GM10847 (cell line): ENCODE measurements around the gene JUN.

Experiments
- POLR2A ChIP-seq: IDR thresholded peaks from 2 replicates; pipeline ENCODE4 v1.6.1; 2011; ENCODE audit not compliant: insufficient read length; ENCODE audit errors: extremely low read depth

JUN gene

DNA sequence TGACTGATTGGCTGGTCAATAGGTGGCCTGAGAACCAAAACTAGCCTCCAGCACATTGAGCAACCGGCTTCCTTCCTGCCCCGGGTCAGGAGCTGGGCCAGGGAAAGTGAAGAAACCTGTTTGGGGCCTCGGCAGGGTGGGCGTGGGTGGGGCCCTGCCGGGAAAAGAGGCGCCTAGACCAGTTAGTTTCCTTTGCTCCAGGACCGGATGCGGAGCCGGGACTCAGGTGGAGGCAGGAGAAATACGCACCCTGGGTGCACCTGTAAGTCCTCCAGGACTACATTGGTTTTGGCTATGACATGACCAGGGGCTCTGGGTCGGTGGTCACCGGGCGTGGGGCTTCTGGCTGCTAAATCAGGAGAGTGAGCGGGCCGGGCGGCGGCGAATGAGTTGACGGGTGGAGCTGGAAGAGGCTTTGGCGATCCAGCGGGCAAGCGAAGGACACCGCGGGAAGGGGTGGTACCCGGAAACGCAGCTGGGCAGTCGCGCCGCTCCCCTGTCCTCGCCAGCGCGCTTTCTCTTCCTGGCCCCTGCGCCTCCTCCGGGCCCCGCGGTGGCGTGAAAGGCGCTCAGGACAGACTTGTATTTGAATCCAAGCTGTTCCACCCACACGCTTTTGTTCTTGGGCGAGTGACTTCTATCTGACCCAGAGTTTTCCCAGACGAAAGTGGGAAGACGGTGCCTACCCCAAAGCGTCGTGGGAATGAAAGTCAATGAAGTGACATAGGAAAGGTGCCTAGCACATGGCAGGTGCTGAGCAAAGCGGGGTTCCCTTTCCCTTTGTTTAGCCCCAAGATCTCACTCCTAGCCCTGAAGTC, 30.6 kb upstream of the JUN start:
- no peak for TF ChIP-seq POLR2A

DNA sequence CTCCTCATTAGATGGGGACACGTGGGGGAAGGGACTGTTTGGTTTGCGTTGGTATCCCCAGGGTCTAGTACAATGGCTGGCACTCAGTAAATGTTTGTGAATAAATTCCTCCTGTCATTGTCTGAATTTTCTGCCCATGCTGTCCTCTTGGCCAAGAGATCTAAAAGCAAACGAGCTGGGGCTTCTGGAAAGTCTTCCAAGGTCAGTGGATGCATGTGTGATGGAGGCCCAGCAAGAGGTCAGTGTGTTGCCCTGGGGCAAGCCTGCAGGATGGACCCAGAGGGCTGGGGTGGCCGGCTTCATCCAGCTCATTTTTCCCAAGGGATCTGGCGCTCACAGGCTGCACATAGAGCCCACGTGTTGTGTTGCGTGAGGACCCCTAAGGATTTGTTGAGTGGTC, 30.0 kb upstream of the JUN start:
- no peak for TF ChIP-seq POLR2A

DNA sequence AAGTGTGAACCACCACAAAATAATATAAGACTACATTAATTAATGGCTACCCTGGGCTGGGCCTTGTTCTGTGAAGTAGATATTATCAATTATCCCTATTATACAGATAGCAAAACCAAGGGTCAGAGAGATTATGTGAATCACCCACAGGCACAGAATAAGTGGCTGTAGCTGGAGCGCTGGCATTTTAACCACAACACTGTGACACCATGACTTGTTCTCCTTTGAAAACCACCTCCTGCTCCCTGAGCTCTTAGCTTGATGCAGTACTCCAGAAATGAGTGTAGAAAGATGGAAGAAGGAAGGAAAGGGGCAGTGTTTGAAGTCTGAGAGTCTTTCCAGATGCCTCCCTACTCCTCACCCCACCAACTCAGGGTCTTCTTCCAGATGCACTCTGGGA, 29.5 kb upstream of the JUN start:
- no peak for TF ChIP-seq POLR2A

DNA sequence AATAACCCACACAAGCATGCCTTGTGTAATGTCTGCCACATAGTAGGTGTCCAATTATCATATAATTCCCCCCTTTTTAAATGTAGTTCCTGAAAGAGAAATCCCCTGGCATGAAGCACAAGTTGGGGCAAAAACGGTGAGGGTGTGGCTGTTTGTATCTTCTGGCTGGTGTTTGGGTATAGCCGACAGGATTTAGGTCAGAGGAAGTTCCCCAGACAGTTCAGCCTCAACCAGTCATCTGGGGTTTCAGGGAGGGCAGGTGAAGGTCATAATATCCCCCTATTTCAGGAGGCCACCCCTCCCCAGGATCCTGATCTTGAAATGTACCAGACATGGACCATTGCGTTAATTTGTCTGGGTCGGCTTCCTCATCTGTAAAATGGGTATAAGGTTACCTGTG, 29.1 kb upstream of the JUN start:
- TF ChIP-seq POLR2A = no peak

DNA sequence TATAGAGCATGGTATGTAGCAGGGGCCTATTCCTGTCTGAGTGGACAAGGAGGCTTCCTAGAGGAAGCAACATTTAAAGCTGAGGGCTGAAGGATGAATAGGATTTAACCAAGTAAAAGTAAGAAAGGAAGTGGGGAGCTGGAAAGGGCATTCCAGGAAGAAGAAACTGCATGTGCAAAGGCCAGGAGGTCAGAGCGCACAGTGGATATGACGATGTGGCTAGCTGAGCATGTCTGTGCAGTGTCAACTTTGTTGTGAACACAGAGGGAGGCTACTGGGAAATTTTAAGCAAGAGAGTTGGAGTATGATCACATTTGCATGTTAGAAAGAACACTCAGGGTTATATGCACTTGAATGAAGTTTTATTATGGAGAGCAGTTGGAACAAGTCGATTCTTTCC, 28.6 kb upstream of the JUN start:
- no peak for TF ChIP-seq POLR2A

DNA sequence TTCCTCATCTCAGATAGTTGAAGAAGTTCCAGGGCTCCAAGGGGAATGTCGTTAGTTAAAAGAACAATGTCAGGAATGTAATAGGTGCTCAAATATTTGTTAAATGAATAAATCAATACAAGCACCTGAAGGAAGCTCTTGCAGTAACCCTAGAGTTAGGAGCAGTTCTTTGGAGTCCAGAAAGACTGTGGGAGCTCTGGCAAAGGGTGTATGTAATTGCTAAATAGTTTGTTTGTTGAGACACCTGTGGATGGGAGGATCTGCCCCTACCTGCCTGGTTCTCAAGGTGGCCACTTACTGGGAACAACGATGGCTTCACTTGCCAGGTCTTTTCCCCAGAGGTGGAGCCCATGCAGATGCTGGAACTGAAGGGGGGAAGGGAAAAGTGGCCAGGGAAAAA, 27.5 kb upstream of the JUN start:
- TF ChIP-seq POLR2A = no peak

DNA sequence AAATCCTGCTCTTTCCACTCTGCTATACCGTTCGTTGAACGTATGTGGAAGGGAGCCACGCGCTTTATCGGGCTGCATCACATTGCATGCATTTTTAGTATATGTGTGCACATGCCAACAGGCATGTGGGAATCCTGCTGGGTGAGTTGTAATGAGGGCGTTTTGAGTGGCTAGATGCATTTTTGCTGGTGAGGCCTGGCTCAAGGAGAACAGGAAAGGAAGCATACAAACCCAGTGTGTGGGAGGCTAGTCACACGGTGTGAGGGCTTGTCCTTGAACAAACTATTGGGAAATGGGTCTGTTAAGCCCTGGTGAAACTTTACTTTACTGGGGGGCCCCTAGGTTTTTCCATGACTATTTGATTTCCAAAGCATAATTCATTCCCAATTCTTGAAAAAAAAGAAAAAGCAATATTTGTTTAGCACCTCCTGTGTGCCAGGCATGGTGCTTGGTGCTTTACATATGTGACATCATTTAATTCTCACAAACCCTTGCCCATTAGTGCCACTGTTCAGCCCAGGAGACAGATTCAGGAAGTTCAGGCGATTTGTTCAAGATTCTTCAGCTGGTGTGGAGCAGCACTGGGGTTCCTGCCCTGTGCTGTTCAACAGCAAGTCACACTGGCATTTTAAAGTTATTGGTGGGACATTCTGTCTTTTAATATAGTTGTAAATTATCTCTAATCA, 25.6 kb upstream of the JUN start:
- no peak for TF ChIP-seq POLR2A

DNA sequence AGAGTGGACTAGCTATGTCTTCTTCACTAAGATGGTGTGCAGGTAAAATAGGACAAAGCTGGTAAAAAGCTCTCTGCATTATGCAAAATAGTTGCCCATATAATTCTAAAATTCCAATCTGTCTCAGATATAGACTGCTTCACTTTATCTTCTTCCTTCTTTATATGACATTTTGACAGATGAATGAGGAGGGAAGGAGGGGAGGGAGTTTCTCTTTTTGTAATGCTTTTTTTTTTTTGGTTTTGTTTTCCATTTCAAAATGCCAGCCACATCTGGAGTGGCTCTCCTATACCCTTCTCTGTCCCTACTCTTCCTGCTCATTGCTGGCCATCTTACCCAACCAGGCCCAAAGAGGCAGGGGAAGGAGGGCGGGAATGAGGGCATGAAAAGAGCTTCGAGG, 24.2 kb upstream of the JUN start:
- no peak for TF ChIP-seq POLR2A

DNA sequence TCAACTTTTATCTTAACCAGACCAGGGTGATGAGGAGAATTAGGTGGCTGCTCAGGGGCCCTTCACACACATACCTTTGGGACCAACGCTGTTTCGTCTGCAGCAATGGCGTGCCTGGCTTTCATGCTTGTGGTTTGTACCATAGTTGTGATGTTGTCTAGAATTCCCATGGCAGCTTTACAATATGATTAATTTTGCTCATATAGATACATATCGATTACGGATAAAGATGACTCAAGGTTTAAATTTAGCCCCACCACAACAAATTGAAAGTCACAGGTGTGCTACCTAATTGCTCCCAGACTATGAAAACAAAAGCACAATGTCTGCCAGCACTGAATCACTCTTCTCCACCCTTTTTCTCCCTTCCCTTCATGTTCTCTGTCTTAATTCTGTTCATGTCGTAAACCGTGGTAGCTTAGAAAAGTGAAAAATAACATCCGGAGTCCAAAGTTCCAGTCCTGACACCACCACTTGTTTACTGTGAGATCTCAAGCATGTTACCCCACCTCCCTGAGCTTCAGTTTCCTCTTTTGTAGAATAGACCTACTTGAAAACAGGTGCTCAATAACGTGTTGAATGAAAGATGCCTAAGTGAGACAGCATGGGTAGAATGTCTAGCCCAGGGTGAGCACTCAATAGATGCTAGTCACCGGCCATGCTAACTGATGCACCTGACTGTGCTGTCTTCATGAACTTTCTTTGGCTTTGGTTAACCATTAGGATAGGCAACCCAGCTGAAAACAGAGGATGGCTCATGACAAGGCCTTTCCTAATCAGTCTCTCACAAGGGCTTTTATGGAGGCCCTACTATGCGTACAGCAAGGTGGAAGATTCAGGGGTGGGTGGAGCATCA, 22.1 kb upstream of the JUN start:
- TF ChIP-seq POLR2A = no peak

DNA sequence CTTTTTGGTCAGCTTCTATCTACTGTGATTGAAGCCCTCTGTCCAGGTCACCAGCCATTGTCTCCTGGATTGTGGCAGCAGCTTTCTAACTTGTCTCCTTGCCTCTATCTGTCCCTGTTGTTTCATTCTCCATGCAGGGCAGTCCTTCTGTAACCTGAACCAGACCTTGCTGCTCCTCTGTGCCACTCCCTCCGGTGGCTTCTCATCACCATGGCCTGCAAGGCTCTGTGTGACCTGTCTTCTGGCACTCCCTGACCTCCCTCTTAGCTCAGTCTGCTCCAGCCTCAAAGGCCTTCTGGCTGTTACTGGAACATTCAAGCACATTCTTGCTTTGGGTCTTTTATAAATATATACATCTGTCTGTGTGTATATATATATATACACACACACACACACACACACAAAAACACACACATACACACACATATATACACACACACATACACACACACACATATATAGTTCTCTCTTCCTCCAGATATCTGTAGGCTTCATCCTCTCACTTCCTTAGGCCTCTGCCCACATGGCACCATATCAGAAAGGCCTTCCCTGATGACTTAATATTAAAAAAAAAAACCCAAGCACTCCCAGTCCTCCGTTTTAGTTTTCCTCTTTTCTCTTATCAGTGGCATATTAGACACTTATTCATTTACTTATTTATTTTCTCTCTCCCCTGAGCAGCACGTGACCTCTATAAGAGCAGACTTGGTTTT, 21.2 kb upstream of the JUN start:
- TF ChIP-seq POLR2A = no peak

DNA sequence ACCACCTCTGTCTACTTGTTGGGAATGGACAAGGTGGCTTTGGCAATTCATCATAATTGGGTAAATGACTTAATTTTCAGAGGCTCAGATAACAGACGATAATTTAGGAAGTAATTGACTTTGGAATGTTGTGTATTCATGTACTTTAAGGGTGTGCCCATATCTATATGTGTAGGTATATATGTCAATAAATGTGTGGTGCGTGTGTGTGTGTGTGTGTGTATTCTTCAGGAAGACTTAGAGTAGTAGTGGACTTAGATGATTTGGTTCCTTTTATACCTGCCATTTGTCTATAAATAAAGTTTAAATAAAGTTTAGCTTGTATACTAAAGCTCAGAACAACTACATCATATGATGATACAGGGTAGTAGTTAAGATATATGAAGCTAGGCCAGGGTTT, 20.0 kb upstream of the JUN start:
- no peak for TF ChIP-seq POLR2A

DNA sequence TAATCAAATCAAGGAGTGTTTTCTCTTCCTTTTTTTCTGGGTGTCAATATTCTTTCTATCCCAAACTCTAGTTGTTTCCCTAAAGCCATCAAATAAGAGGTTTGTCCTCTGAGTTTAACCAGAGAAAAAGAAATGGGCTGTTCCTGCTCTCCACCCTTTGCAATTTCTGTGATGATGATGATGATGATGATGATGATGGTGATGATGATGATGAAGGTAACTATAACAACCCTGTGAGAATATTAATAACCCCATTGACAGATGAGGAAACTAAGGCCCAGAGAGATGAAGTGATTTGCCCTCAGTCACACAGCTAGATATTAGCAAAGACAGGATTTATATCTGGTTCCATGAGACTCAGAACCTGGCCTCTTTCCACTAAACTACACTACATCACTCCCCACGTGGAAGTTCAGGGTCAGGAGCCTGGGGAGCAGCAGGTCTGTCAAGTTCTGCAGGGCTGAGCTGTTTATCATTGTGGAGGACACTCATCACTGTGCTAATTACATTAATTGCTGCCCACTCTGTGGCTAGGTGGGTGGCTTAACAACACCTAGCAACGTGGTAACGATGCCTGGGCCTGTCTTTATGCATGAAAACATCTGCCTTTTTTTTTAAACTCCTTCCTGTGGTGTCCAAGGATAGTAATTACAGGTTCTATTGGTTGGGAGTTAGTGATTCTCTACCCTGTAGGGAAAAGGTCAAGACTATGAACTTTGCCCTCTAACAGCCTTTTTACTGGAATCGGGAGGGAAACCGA, 19.0 kb upstream of the JUN start:
- TF ChIP-seq POLR2A = no peak

DNA sequence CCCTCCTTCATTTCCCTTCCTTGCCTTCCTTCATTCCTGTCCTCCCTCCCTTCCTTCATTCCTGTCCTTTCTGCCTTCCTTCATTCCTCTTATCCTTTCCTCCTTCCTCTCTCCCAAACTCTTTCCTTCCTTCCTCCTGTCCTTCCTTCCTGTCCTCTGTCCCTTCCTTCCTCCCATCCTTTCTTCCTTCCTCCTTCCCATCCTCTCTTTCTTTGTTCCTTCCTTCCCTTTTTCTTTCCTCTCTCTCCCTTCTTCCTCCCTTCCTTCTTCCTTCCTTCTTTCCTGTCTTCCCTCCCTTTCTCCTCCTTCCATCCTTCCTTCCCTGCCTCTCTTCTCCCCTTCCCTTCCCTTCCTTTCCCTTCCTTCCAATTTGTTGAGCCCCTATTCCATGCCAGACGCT, 15.8 kb upstream of the JUN start:
- no peak for TF ChIP-seq POLR2A

DNA sequence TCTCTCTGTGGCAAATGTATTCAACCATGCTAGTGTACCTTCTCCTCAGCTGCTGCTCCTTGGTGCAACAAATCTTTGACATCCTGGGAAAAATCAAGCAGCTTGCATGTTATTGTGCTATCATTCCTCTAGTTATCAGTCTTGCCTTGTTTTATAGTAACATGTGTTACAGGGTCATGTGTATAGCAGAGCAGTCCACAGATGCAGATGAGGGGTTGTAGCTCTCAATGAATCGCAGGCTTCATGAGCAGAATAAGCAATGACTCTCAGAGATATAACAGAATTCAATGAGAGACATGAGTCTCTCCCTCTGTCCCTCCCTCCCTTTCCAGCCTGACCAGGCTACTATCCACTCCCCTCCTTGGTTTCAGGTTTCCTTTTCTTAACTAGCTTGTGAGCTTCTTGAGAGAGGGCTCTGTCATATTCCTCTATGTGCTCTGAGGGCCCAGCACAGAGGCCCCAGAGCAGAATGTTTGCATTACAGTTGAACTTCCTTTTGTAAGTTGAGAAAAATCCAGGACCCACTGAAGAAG, 15.1 kb upstream of the JUN start:
- no peak for TF ChIP-seq POLR2A
